A549 (cell line): ENCODE data around the gene PATE2.

Experiments used
- GATA3 ChIP-seq: IDR thresholded peaks from 2 replicates; pipeline ENCODE4 v1.6.1; 2012; ENCODE audit warnings: borderline replicate concordance
- POLR2A ChIP-seq: IDR thresholded peaks from 2 replicates; pipeline ENCODE4 v1.6.1; 2012; ENCODE audit warnings: mild to moderate bottlenecking, low read length

GRCh38 chr11:125777309-125777708, 1.3 kb downstream of the PATE2 start:
- no peak for TF ChIP-seq GATA3
- no peak for TF ChIP-seq POLR2A
